HG02981 (cell line): ENCODE data around the gene YTHDF2.

ENCODE experiments used
- ATAC-seq: cut with Tn5 transposase; IDR thresholded peaks from one replicate; pipeline ENCODE4 v1.9.1; 2021; ENCODE audit warnings: mild to moderate bottlenecking, moderate library complexity; ENCODE audit not compliant: unreplicated experiment

Gene YTHDF2

GRCh38 chr1:28796352-28797211 is 59.8 kb downstream of the YTHDF2 start:
- no peak for ATAC-seq

GRCh38 chr1:28800324-28800723 is 63.6 kb downstream of the YTHDF2 start:
- no peak for ATAC-seq

DNA sequence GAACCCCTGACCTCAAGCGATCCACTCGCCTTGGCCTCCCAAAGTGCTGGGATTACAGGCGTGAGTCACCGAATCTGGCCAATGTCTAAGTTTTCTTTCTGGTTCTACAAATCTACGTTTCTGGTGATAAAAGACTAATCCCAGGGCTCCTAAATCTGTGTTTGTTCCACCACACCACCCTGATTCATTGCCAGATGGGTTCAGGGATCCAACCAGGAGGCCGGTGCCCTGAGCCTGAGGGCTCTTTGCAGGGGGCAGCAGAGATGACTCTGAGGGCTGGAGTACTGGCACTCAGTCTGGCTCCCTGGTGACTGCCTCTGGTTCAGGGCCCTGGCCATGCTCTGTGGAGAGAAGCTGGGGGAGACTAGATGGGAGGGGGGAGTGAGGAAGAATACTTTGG is 64.7 kb downstream of the YTHDF2 start:
- ATAC-seq, result no peak

- no peak for ATAC-seq
Observed at GRCh38 chr1:28803051-28803450, 66.3 kb downstream of the YTHDF2 start.

- no peak for ATAC-seq
Observed at GRCh38 chr1:28803662-28804061, 66.9 kb downstream of the YTHDF2 start.

DNA sequence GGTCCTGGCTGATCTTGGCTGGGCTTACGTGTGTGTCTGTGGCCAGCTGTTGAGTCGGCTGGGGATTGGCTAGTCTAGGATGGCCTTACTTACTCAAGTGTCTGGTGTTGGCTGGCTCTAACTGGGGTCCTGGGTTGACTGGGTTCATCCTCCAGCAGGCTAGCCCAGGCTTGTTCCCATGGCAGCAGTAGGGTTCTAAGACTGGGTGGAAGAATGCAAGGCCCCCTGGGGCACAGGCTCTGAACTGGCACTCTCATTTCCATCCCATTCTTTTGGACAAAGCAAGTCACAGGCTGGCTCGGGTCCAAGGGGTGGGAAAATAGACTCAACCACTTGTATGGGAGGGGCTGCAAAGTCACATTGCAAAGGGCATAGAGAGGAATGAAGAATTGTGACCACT is 67.3 kb downstream of the YTHDF2 start:
- no peak for ATAC-seq

- ATAC-seq, result no peak
Observed at GRCh38 chr1:28807046-28807445, 70.3 kb downstream of the YTHDF2 start.

DNA sequence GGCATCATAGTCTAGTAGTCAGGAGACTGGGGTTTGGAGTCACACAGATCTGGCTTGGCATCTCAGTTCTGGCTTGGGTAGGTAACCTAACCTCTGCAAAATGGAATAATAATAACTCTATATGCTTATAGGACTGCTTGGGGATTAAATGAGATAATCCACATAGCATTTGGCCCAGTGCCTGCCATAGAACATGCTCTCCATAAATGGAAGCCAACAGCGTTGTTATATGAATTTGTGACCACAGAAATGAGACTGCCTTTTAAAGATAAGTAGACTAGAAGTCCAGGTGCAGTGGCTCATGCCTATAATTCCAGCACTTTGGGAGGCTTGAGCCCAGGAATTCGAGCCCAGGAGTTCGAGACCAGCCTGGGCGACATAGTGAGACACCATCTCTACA is 71.2 kb downstream of the YTHDF2 start:
- no peak for ATAC-seq

DNA sequence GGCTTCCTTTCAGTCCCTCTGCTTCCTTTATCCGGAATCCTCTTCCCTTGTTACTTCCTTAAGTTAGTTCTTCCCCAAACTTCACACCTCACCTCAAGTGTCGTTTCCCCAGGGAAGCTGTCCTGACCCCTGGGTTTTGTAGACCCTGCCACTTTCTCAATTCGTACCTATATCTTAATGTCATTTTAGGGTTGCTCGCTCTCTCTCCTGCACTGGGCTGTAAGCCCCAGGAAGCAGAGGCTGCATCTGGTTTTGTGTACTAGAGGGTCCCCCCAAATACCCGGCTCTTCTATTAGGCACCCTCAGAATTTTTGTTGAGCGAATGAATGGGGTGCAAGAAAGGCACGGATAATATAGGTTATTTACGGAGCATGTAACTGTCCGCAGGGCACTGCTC is 74.6 kb downstream of the YTHDF2 start:
- no peak for ATAC-seq

GRCh38 chr1:28811766-28812668 is 75.3 kb downstream of the YTHDF2 start, which contains the start of gene OPRD1:
Gene OPRD1, plus strand, starts transcription at chr1:28812170. Its CDS starts 214 bp downstream, at chr1:28812384.
- ATAC-seq, result no peak

DNA sequence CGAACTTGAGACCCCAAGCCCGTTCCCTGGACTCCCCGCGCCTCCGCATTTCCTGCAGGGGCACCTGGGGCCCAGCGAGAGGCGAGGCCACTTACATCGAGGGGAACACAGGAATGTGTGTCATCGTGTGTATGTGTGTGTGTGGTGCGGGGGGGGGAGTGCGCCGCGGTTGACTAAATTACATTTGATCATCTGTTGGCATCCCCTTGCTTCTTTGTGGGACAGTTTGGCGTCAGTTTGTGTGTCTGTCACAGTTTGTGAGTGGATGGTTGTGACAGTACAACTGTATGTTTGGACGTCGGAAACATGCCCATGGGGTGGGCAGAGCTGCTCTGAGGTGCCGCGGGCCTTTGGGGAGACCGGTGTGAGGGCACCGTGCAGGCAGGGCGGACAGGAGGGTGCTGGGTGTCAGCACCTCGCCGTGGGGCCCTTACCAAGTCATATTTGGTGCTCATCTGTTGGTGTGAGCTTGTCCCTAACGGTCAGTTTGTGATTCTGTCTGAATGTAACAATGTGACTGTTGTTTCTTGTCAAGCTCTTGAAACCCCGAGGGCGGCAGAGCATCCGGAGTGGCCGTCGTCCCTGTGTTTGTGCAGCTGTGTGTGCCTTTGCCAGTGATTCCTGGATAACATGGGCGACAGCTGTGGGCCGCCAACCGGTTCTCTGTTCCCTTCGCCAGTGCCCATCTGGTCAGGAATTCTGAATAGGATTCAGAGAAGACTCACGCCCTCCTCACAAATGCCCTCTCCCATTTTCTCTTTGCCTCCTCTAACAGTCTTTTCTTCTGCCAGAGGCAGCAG is 76.1 kb downstream of the YTHDF2 start:
- no peak for ATAC-seq

GRCh38 chr1:28813931-28814465 is 77.3 kb downstream of the YTHDF2 start:
- ATAC-seq, result no peak

GRCh38 chr1:28815533-28816185 is 78.9 kb downstream of the YTHDF2 start:
- no peak for ATAC-seq

GRCh38 chr1:28817133-28817532 is 80.4 kb downstream of the YTHDF2 start:
- ATAC-seq, result no peak

DNA sequence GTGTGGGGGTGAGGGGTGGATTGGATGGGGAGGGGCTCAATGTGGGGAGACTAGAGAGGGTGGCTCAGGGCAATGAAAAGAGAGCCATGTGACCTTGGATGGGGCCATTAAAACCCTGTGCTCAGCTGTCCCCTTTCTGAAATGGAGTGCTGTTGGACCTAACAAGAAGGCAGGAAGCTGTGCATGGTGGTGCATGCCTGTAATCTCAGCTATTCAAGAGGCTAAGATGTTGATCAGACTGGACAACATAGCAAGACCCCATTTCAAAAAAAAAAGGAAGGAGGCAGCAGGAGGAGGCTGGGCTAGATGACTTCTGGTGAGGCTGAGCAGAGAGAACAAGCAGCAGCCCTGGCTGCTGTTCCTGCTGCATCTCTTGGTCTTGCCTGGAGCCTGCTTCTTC is 82.3 kb downstream of the YTHDF2 start:
- ATAC-seq, result no peak
